ENCODE measurements around the gene PLXNC1. TPM values are rescaled to one million over a fixed set of nuclear protein-coding genes. Genes with fewer than 3 reads are reported as not detected.
A peak's percentile ranks its signal among the peaks of the same experiment; 100 is the strongest.

The PLXNC1 gene
- total and polyA plus RNA-seq, 2 experiments from 2014 or later: 2.9 to 4.1 TPM

- TF ChIP-seq CTCF (IDR thresholded peaks at IDR 0.05; ENCODE audit: low read depth, low read length): no peak
- H3K27me3 ChIP-seq: no peaks in the 10 kb centered on the region
- DNase-seq (ENCODE audit: low read depth in 1 of 2, low spot score in 1 of 2): no peak
- H3K4me3 ChIP-seq: no peak overlapping the region
- H3K27ac ChIP-seq: no peak overlapping the region
- no peaks in the 10 kb centered on the region for H3K4me1 ChIP-seq (ENCODE audit: low read depth)
- H3K36me3 ChIP-seq: no peaks in the 10 kb centered on the region
- no peaks in the 10 kb centered on the region for H3K9me3 ChIP-seq (ENCODE audit: low read depth)
Measured at GRCh38 chr12:94135896-94136295, 12.5 kb upstream of the PLXNC1 start.

GRCh38 chr12:94139816-94140215, 8.6 kb upstream of the PLXNC1 start:
- no peaks in the 10 kb centered on the region for H3K4me1 ChIP-seq (ENCODE audit: low read depth)
- no peak for TF ChIP-seq CTCF (IDR thresholded peaks at IDR 0.05; ENCODE audit: low read depth, low read length)
- H3K27me3 ChIP-seq: peaks cover 4% of the 10 kb centered on the region
- no peak overlapping the region for H3K27ac ChIP-seq
- H3K9me3 ChIP-seq (ENCODE audit: low read depth): no peaks in the 10 kb centered on the region
- no peak overlapping the region for H3K4me3 ChIP-seq
- DNase-seq (ENCODE audit: low read depth in 1 of 2, low spot score in 1 of 2): no peak
- no peaks in the 10 kb centered on the region for H3K36me3 ChIP-seq

- Histone ChIP-seq H3K27ac (no peak overlapping the region), H3K9me3 (ENCODE audit: low read depth) (no peaks in the 10 kb centered on the region), H3K27me3 (peaks cover 4% of the 10 kb centered on the region), H3K36me3 (no peaks in the 10 kb centered on the region), H3K4me1 (ENCODE audit: low read depth) (no peaks in the 10 kb centered on the region), H3K4me3 (no peak overlapping the region)
- peak; percentile 32 for TF ChIP-seq CTCF (IDR thresholded peaks at IDR 0.05; ENCODE audit: low read depth, low read length)
- peak; percentile 28 to 40 for DNase-seq (ENCODE audit: low read depth in 1 of 2, low spot score in 1 of 2)
Measured at GRCh38 chr12:94140556-94140955, 7.8 kb upstream of the PLXNC1 start.

- TF ChIP-seq CTCF (IDR thresholded peaks at IDR 0.05; ENCODE audit: low read depth, low read length): no peak
- H3K9me3 ChIP-seq (ENCODE audit: low read depth): no peaks in the 10 kb centered on the region
- no peak overlapping the region for H3K27ac ChIP-seq
- H3K4me3 ChIP-seq: no peak overlapping the region
- no peaks in the 10 kb centered on the region for H3K36me3 ChIP-seq
- no peak for DNase-seq (ENCODE audit: low read depth in 1 of 2, low spot score in 1 of 2)
- peaks cover 4% of the 10 kb centered on the region for H3K27me3 ChIP-seq
- H3K4me1 ChIP-seq (ENCODE audit: low read depth): no peaks in the 10 kb centered on the region
Measured at GRCh38 chr12:94141004-94141764, 7.2 kb upstream of the PLXNC1 start.

GRCh38 chr12:94141892-94142291, 6.5 kb upstream of the PLXNC1 start:
- Histone ChIP-seq H3K27me3 (peaks cover 11% of the 10 kb centered on the region), H3K4me1 (ENCODE audit: low read depth) (no peaks in the 10 kb centered on the region), H3K36me3 (no peaks in the 10 kb centered on the region), H3K9me3 (ENCODE audit: low read depth) (no peaks in the 10 kb centered on the region), H3K4me3 (no peak overlapping the region), H3K27ac (no peak overlapping the region)
- TF ChIP-seq CTCF (IDR thresholded peaks at IDR 0.05; ENCODE audit: low read depth, low read length): no peak
- no peak for DNase-seq (ENCODE audit: low read depth in 1 of 2, low spot score in 1 of 2)

Data from cardiac muscle cell (in vitro differentiated cells and primary cell).